Measurements from ENCODE around the gene ZBTB2.

- TF ChIP-seq CTCF (IDR thresholded peaks at IDR 0.05; ENCODE audit: low read depth, low read length) (no peak), EZH2phosphoT487 (IDR thresholded peaks at IDR 0.05; ENCODE audit: low read depth) (no peak)
Observed at GRCh38 chr6:151381722-151382121, 9.6 kb downstream of the ZBTB2 start.

All from OCI-LY3 (cell line).